GDM1 (cell line): ENCODE measurements around the gene AMIGO2.

ENCODE experiments used
- DNase-seq: peaks from one replicate; lab custom pipeline; 2025; lab: John Stamatoyannopoulos, UW

AMIGO2 gene

DNA sequence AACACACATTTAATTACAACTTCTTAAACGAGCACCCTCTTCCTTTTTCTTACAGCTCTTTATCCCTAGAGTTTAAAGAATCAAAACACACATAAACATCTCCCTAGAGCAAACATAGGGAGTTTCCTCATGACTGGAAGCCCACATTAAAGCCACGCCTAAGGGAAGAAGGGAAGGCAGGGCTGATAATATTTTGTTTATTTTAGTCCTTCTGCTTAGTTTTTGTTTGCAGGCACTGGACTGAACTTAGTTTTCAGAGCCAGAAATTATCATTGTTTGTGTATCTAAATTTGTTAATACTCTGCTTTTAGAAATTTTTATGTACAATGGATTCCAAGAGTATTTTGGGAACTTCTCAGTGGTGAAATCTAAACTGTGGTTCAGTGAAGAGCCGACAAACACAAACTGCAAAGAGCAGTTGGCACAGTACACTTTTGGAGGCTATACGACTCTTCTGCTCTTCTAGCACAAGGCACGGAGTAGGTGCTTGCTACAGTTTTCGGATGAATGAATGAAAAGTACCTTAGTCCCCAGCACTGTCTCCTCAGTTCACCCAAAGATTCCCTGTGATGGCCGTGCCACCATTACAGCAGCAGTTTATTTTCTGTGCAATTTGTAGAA lies 17.6 kb upstream of the AMIGO2 start:
- no peak for DNase-seq

GRCh38 chr12:47095446-47096236 lies 15.9 kb upstream of the AMIGO2 start:
- DNase-seq, result no peak

- no peak for DNase-seq
Measured at GRCh38 chr12:47094804-47095203, 15.0 kb upstream of the AMIGO2 start.

- no peak for DNase-seq
Measured at GRCh38 chr12:47091009-47091408, 11.2 kb upstream of the AMIGO2 start.

DNA sequence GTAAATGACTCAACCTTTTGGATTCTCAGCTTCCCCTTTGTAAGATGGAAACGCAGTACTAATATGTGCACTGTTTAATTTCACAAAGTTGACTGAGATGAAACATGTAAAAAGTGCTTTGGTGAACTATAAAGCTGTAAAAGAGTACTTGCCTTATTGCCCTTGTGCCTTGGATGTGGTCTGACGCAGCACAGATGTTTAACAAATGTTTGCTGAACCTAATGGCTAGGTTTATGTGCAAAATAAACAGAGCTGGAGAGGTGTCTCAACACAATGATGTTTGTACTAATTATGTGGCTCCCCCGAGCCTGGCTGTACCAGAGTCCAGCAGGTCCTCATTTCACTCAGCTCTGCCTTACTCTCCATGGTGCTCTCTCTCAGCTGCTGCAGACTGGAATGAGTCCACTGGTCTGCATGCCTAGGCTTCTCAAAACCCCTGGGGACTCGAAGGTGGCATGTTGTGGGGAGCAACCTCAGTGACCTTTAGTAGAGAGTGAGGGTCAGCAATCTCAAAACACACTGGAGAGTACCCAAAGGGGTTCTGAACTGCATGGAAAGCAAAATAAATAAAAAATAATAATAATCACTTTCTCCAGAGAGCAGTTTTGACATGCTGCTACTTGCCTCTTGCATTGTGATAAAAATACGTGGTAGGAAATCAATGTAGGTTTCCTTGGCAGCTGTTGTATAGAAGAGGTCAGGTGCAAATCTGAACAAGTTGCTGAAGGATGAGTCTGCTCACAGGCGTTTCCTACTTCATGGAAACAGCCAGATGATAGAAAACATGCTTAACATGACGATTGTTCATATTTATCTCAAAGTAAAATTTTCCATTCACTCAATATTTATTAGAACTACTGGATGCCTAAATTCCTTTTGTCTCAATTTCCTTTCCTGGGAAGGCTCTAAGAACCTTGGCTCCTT lies 8.5 kb upstream of the AMIGO2 start:
- DNase-seq, result no peak

DNA sequence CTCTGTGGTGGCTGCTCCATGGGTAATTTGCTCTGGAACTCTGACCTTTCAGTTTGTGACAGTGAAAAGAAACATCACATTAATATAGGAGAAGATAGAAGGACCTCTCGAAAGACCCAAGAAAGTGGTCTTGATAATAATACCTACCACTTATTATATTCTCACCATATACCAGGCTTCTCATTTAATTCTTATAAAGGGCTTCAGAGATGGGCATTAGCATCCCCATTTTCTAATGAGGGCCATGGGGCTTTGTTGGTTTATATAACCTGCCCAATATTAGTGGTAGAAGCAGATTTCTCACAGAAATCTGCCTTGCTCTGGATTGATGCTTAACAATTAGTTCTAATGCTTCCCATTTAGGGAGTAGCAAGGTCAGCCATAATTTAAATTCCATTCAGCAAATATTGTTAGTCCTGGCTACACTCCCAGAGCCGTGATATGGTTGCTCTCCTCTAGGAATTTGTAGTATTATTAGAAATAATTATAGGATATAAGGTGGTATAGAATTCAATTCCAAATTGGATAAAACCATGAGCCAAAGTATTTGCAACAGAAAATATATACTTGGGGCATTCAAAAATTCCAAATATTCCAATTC lies 7.4 kb upstream of the AMIGO2 start:
- DNase-seq, result no peak

GRCh38 chr12:47085815-47086252 lies 6.1 kb upstream of the AMIGO2 start:
- peak; percentile 11 for DNase-seq

- DNase-seq, result no peak
Measured at GRCh38 chr12:47084172-47084571, 4.4 kb upstream of the AMIGO2 start.

GRCh38 chr12:47082796-47083621 lies 3.2 kb upstream of the AMIGO2 start:
- DNase-seq, result no peak

GRCh38 chr12:47082283-47082682 lies 2.5 kb upstream of the AMIGO2 start:
- DNase-seq, result no peak

- DNase-seq, result no peak
Measured at GRCh38 chr12:47080725-47081502, 1.2 kb upstream of the AMIGO2 start.

DNA sequence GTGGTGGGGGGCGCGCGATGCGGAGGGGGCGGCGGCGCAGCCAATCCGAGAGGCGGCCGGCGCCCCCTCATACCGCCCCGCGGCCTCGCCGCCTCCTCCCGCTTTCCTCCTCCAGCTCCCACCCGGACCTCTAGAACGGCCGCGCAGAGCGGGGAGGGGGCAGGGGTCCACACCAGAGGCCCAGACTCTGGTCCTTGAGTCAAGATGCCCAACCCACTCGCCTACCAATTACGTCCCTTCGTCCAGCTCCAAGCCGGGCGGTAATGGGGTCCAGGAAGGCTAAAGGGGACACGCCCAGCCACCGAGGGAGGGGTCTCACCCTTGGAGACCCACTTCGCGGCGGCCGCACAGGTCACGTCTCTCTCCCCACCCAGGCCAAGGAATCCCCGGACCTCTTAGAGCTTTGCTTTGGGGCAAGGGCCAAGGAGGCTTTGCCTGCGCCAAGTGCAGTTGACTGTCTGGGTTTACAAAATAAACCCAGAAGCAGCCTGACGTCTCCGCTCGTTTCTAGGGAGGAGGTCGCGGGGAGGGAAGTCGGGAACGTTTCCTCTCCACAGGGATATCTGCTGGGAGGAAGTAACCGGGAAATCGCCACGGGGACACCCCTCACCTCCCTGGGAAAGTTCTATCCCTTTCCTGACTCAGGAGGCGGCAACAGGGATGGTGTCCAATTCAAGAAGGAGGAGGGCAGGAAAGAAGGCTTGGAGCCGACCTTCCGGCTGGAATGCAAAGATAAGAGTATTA lies 394 bp upstream of the AMIGO2 start:
- DNase-seq, result no peak

DNA sequence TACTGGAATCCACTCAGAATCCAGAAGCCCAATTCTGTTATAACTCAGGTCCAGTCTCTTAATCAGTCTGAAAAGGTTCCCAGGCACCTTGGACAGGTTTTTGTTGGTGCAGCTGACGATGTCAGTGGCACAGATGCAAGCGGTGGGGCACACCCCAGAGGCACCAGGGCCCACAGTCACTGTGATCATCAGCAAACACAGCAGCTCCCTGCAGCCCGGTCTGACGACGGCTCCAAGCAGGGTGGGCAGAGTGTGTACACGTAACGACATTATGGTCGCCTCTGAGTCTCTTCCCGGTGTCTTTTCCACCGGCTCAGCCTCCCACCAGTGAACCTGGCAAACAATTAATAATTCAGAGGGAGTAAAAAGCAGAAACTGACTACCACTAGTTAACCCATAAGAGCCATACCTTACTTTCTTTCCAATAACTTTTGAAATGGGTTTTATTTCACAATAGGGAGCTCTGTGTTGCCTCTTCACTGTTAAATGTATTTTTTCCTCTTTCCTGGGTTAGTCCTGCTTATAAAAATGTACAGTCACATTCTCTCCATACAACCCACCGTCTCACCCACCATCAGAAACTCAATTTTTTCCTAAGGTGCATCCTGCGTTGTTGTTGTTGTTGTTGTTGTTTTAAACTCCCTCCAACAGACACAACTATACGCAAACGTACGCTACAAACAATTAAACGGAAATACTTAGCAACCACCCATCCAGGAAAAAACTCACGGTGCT lies 859 bp downstream of the AMIGO2 start:
- no peak for DNase-seq

DNA sequence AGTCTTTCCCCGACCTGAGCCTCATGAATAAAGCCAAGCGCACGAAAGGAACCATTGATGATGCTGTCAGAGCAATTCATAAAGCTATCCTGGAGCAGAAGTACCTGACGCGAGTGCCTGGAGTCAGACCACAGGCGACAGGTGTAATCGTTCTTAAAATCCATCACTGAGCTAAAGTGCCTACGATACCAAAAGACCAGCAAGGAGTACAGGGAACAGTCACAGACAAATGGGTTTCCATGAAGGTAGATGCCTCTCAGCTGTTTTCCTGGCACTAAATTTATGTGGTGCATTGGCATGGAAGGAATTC lies 1.7 kb downstream of the AMIGO2 start:
- no peak for DNase-seq

DNA sequence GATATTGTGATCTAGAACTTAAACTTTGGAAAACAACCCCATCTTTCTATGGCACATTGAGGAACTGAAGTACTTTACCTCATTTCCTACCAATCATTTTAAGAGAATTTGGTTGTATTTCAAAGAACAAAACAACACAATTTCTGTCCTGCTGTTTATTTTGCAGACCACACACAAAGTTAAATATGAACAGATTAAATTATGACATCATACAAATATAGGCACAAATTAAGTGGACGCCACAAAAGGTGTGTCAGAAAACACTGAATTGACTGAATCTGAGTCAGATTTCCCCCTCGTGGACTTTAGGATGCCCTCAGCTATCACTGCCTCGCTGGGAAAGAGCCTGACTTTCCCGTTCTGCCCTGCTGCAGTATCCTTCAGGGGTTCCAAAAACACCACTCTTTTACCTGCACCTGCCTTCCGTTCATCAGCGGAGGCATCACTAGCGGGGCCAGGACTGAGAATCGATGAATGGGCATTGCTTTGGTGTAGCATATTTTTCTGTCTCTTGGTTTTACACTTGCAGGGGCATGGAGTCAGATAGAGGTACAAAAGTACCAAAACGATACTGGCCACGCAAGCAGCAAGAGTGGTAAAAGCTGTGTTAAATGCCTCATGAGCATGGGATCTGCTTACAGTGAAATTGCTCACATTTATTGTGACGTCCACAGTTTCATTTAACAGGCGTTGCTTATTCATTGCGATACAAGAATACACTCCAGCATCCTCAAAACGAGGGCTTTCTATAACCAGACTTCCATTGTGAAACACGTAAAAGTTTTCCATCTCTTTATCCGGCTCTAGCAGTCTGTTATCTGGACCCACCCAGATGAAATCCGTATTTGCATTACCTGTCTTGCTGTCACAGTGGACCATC lies 2.3 kb downstream of the AMIGO2 start:
- no peak for DNase-seq

GRCh38 chr12:47075192-47076084 lies 4.3 kb downstream of the AMIGO2 start:
- DNase-seq, result no peak

GRCh38 chr12:47074757-47075156 lies 5.0 kb downstream of the AMIGO2 start:
- DNase-seq, result no peak
